DMS153 treated with DMSO at 0.1 percent for 48 hours (cell line): ENCODE results near the gene ARID3C.

Experiments used
- DNase-seq: peaks from one replicate; lab custom pipeline; 2025; ENCODE audit not compliant: unreplicated experiment; lab: John Stamatoyannopoulos, UW

ARID3C gene

GRCh38 chr9:34628656-34629490 is at the start of gene ARID3C:
ARID3C (minus strand) TSS chr9:34629066; CDS start chr9:34628014, 1,052 bp downstream.
- no peak for DNase-seq

GRCh38 chr9:34675869-34676268 is 47.0 kb upstream of the ARID3C start:
- DNase-seq = no peak

- peak; percentile 38 for DNase-seq
Measured at GRCh38 chr9:34675048-34675714, 46.3 kb upstream of the ARID3C start.

GRCh38 chr9:34674440-34674839 is 45.6 kb upstream of the ARID3C start:
- DNase-seq = no peak

GRCh38 chr9:34671307-34671706 is 42.4 kb upstream of the ARID3C start:
- no peak for DNase-seq

- no peak for DNase-seq
Measured at GRCh38 chr9:34669809-34670562, 41.1 kb upstream of the ARID3C start.

GRCh38 chr9:34665381-34666250 is 36.8 kb upstream of the ARID3C start:
- DNase-seq = peak; percentile 81

GRCh38 chr9:34665067-34665380 is 36.2 kb upstream of the ARID3C start:
- DNase-seq = no peak

GRCh38 chr9:34664281-34665066 is 35.6 kb upstream of the ARID3C start:
- peak; percentile 29 for DNase-seq

- no peak for DNase-seq
Measured at GRCh38 chr9:34663303-34663605, 34.4 kb upstream of the ARID3C start.

- no peak for DNase-seq
Measured at GRCh38 chr9:34662526-34663302, 33.8 kb upstream of the ARID3C start, which contains the start of gene CCL27. CCL27 (minus strand) TSS chr9:34662657; CDS start chr9:34662633, 24 bp downstream.

- no peak for DNase-seq
Measured at GRCh38 chr9:34659592-34660253, 30.9 kb upstream of the ARID3C start.

GRCh38 chr9:34658461-34658860 is 29.6 kb upstream of the ARID3C start:
- no peak for DNase-seq

- no peak for DNase-seq
Measured at GRCh38 chr9:34656992-34657391, 28.1 kb upstream of the ARID3C start.

GRCh38 chr9:34655394-34655793 is 26.5 kb upstream of the ARID3C start:
- DNase-seq = no peak

- no peak for DNase-seq
Measured at GRCh38 chr9:34654323-34655051, 25.6 kb upstream of the ARID3C start.

GRCh38 chr9:34653151-34654072 is 24.5 kb upstream of the ARID3C start:
- DNase-seq = no peak
